Mammary epithelial cell (primary cell): ENCODE results near the gene FAF1.

Source experiments
- CTCF ChIP-seq, 2 donors: IDR thresholded peaks in 1 of 2; conservative IDR thresholded peaks in 1 of 2; 2 replicates each; pipeline ENCODE4 v1.5.1; 2011 to 2012; ENCODE audit warnings: inconsistent platforms in 2 of 2, low read length in 2 of 2, mild to moderate bottlenecking in 2 of 2, control low read depth in 1 of 2, low read depth in 1 of 2; ENCODE audit not compliant: insufficient read depth in 1 of 2; ENCODE audit errors: extremely low read depth in 1 of 2
- EZH2 ChIP-seq: IDR thresholded peaks from 2 replicates; pipeline ENCODE4 v1.6.1; 2012; ENCODE audit warnings: low read length, inconsistent platforms, borderline replicate concordance

GRCh38 chr1:50508040-50508586 is 452.0 kb downstream of the FAF1 start:
- no peak for TF ChIP-seq CTCF (conservative IDR thresholded peaks at IDR 0.05 in 1 of 2, IDR thresholded peaks at IDR 0.05 in 1 of 2; ENCODE audit: extremely low read depth in 1 of 2, insufficient read depth in 1 of 2, low read depth in 1 of 2, low read length in 2 of 2)
- TF ChIP-seq EZH2: no peak
